Myocyte (in vitro differentiated cells): ENCODE measurements around the gene PRKG1. TPM values are rescaled to one million over a fixed set of nuclear protein-coding genes. Genes with fewer than 3 reads are reported as not detected.
"Not testable (repeated sequence)": the region's sequence is repeated elsewhere in the genome, so short reads cannot be mapped to it uniquely, and the experiment has no call there.

Experiments
- DNase-seq: peaks from one replicate; pipeline ENCODE4 v3.0.0-alpha.2; 2012; ENCODE audit warnings: low read depth
- total RNA-seq: library from RNA; depleted of rRNA; stranded (reverse); fragments of >200 nt; gene quantifications from 2 replicates; pipeline ENCODE4 v1.2.3, GENCODE V29; 2014

The PRKG1 gene
- total RNA-seq, 1 donor from 2014 or later: 26.7 TPM

- no peak for DNase-seq
Observed at GRCh38 chr10:51113007-51113406, 38.7 kb downstream of the PRKG1 start.

- DNase-seq: no peak
Observed at GRCh38 chr10:51117053-51117660, 42.9 kb downstream of the PRKG1 start.

- DNase-seq: peak; percentile 76
Observed at GRCh38 chr10:51117794-51118193, 43.5 kb downstream of the PRKG1 start.

- DNase-seq: no peak
Observed at GRCh38 chr10:51119441-51119840, 45.2 kb downstream of the PRKG1 start.

- DNase-seq: no peak
Observed at GRCh38 chr10:51121861-51122260, 47.6 kb downstream of the PRKG1 start.

GRCh38 chr10:51124852-51125251 is 50.6 kb downstream of the PRKG1 start:
- DNase-seq: no peak

- DNase-seq: no peak
Observed at GRCh38 chr10:51125518-51125917, 51.2 kb downstream of the PRKG1 start.

GRCh38 chr10:51129946-51130544 is 55.8 kb downstream of the PRKG1 start:
- DNase-seq: no peak

- peak; percentile 11 for DNase-seq
Observed at GRCh38 chr10:51137756-51138529, 63.7 kb downstream of the PRKG1 start.

GRCh38 chr10:51139176-51139575 is 64.9 kb downstream of the PRKG1 start:
- no peak for DNase-seq

GRCh38 chr10:51141010-51141409 is 66.7 kb downstream of the PRKG1 start:
- no peak for DNase-seq

- no peak for DNase-seq
Observed at GRCh38 chr10:51144161-51144781, 70.0 kb downstream of the PRKG1 start.

GRCh38 chr10:51145375-51145774 is 71.1 kb downstream of the PRKG1 start:
- no peak for DNase-seq

GRCh38 chr10:51147644-51148399 is 73.5 kb downstream of the PRKG1 start:
- DNase-seq: no peak

GRCh38 chr10:51156926-51157325 is 82.6 kb downstream of the PRKG1 start:
- DNase-seq: no peak

GRCh38 chr10:51158832-51159231 is 84.5 kb downstream of the PRKG1 start:
- no peak for DNase-seq

- no peak for DNase-seq
Observed at GRCh38 chr10:51159841-51160240, 85.6 kb downstream of the PRKG1 start.

GRCh38 chr10:51162002-51162401 is 87.7 kb downstream of the PRKG1 start:
- no peak for DNase-seq

- not testable (repeated sequence) for DNase-seq
Observed at GRCh38 chr10:51163380-51164049, 89.2 kb downstream of the PRKG1 start.

GRCh38 chr10:51168086-51168815 is 94.0 kb downstream of the PRKG1 start:
- DNase-seq: no peak
